Posterior vena cava (tissue), 2 donors: ENCODE results near the gene ASXL2. TPM values are rescaled to one million over a fixed set of nuclear protein-coding genes. Genes with fewer than 3 reads are reported as not detected.

Source experiments
- DNase-seq: peaks from one replicate; pipeline ENCODE4 v3.0.0-alpha.2; 2020; ENCODE audit warnings: low spot score
- intact Hi-C, 2 donors: fragments of 100-400 bp; cut with DNase I; formaldehyde crosslinking; loops; one replicate each; pipeline versions ENCODE4 v1.14.1 to v1.14.2; 2022 to 2023
- total RNA-seq, 2 donors: library from RNA; stranded (reverse); fragmentation: NEBNext Ultra II Directional; extraction: Animal tissue kit (Norgen Biotek cat#: 25700); gene quantifications; one replicate each; pipeline ENCODE4 v1.2.1, GENCODE V29; 2021
- donor health status: DM: yes; HTN: yes; CAD: no.
- donor health status: DM: yes; HTN: yes; CAD: no.

The ASXL2 gene
- total RNA-seq, 2 donors from 2014 or later: 24.1 to 29.2 TPM

DNA sequence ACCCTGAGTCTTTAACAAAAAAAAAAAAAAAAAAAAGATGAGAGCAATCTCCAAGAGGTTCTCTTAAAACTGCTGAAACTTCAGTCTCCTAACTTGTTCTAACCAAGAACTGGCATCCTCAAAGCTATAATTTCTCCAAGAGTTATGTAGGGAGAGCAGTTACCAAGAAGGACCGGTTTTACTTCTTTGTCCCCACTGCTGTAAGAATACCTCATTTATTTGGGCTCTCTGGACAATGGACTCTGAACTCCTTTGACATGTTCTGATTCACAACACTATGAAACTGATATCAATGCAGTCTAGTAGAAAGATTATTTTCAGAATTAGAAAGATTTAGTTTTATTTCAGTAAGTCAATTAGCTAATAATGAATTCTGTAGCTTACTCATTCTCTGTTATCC is 120.4 kb downstream of the ASXL2 start:
- DNase-seq: no peak
- intact Hi-C loops: no loop called here

DNA sequence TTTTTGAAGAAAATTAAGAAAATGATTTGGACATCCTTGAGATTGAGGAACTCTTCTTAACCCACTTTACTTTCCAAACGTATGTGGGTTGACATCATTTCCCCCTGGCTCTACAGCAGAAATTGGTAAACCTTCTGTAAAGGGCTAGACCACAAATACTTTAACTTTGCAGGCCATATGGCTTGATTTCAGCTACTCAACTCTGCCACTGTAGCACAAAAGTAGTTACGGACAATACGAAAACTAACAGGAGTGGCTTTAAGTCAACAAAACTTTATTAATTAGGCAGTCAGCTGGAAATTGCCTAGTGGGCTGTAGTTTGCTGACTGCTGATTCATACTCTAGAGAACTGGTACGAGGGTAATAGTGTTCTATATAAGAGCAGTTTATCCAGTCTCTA is 121.8 kb downstream of the ASXL2 start:
- intact Hi-C loops: no loop called here
- DNase-seq: no peak

GRCh38 chr2:25749676-25750075 is 128.6 kb downstream of the ASXL2 start:
- intact Hi-C loops: no loop called here
- DNase-seq: no peak

GRCh38 chr2:25744055-25744454 is 134.2 kb downstream of the ASXL2 start:
- intact Hi-C loops: no loop called here
- no peak for DNase-seq

GRCh38 chr2:25743132-25743830 is 135.0 kb downstream of the ASXL2 start:
- DNase-seq: no peak
- intact Hi-C loops: no loop called here

DNA sequence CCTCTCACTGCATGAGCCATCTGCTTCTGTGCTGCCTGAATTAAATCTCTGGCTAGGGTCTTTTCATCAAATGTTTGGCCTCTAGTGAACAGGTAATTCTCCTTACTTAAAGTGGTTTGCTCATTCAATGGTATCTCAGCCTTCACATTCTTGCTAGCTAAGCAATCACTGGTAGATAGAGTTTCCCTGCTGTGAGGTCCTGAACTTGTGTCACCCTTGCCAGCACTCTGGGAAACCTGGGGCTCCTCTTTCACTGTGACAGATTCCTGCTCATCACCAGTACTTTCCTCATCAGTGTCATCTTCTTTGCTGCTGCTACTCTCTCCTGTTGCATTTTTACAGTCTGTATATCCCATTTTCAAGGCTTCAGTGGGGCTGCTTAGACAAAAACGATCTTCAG is 135.8 kb downstream of the ASXL2 start:
- no peak for DNase-seq
- intact Hi-C loops: no loop called here

DNA sequence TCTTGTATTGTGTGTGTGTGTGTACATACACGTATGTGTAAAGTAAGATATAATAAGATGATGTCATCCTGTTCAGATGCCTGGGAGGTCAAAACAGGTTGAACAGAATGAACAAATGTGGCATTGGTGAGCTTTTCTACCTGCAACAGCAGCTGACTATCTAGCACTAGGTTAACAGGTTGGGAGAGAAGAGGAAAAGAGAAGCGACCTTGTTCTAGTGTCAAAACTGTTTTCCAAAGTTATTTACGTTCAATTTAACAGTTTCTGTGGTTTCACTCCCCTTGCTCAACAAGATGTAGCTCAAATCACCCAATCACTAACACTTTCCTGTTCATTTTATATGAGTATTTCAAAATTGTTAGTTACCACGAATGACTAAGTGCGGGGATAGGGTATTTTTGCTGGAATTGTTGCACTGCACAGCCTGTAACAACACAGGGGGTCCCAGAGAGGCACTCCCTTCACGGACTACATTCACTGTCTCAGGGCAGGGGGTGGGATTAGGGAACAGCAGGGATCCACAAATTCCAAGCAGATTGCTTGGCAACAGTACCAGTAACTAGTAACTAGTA is 137.4 kb downstream of the ASXL2 start:
- no peak for DNase-seq
- intact Hi-C loops: no loop called here

DNA sequence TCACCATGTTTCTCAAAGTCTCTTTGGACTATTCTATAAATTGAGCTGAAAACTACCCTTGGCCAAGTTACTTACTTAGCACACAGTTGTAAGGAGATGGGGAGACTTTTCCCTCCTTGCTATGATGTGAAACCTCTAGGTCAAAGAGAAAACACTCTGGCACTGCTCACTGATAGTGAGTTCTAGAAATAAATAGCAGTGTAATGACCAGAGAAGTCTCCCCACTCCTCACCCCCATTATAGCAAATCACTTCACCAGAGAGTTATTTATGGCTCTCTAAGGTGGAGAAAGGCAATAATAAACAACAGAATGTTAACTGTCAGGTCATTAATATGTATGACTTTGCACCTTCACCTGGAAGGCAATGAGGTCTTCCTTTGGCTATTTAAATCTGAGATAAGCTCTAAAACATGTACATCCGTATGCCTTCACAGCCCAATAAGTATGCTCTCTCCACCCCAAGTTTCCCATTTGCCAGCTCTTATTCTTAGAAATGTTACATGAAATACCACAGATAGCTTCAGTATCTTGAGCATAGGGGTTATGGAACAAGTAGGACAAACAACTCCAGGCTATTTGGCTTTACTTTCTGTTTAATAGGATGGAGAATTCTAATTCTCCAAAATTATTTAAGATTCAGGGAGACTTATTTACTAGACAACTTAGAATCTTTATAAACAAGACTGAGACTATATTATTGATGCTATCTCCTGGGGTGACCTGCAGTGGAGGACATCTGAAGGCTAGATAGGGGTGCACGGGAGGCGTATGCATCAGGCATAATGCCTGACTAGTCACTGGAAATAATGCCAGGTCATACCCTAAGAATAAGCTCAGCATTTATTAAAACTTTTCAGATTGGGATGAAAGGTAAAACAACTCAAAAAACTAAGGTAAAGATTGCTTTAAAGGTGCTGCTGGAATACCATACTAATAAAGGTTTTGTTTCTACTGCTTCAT is 139.6 kb downstream of the ASXL2 start:
- no peak for DNase-seq
- intact Hi-C loops: no loop called here

DNA sequence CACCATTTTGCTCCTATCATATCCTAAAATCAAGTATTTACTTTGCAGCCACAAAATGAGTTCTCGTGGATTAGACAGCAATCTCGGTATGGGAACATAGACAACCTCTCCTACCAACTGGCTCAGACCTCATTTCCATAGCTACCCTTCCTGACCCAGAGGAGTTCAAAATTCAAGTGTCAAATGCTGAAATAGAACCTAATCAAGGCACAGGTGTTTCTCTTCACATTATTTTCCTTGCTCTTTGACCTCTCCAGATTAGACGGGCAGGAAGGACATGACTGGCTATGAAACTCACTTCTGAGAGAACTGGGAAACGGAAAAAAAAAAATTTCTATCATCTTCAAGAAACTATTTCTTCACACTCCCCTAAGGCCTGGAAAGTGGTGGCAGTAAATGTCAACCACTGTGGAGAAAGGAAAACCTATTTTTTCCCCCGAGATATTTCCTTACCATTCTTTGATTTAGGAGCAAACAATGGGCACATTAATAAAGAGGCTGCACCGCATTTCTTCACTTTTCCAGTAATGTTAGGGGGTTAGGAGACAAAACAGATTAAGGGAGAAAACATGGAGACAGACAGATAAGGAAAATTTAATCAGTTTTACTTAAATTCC is 141.3 kb downstream of the ASXL2 start:
- no peak for DNase-seq
- intact Hi-C loops: no loop called here

GRCh38 chr2:25735835-25736234 is 142.5 kb downstream of the ASXL2 start:
- no peak for DNase-seq
- intact Hi-C loops: no loop called here

DNA sequence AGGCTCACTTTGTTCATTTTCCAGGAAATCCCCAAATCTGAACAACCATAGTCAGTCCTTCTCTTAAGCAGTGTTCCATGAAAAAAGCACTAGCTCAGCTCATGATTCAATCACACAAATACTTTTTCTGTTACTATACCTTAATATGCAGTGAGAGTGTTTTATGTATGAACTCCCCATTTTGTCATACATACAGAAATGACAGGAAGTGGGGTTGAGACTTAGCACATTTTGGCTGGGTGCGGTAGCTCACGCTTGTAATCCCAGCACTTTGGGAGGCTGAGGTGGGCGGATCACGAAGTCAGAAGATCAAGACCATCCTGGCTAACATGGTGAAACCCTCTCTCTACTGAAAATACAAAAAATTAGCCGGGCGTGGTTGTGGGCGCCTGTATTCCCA is 149.7 kb downstream of the ASXL2 start:
- intact Hi-C loops: no loop called here
- no peak for DNase-seq

DNA sequence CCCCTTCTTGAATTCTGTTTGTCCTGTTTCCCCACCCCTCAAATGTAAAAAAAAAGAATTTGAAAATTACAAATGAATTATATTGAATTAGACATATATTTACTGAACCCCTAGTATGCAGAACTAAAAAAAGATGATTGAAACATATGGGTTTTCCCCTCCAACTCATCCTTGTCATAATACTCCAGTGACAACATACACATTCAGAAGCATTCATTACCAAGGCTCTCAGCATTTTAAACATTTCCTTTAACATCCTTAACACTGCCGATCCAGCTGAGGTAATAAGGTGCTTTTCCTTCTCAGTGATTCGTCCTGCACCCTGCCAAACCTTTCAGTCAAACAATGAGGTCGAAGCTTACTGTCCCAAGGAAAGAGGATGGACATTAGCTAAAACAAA is 151.8 kb downstream of the ASXL2 start:
- intact Hi-C loops: no loop called here
- DNase-seq: no peak

DNA sequence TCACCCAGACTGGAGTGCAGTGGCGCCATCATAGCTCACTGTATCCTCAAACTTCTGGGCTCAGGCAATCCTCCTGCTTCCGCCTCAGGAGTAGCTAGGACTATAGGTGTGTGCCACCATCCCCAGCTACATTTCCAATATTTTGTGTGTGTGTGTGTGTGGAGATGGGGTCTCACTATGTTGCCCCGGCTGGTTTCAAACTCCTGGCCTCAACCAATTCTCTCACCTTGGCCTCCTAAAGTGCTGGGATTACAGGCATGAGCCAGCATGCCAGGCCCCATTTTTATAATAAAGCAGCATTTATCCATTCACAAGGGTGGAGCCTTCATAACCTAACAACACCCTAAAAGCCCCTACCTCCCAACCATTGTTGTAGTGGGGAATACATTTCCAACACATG is 152.4 kb downstream of the ASXL2 start:
- no peak for DNase-seq
- intact Hi-C loops: no loop called here

DNA sequence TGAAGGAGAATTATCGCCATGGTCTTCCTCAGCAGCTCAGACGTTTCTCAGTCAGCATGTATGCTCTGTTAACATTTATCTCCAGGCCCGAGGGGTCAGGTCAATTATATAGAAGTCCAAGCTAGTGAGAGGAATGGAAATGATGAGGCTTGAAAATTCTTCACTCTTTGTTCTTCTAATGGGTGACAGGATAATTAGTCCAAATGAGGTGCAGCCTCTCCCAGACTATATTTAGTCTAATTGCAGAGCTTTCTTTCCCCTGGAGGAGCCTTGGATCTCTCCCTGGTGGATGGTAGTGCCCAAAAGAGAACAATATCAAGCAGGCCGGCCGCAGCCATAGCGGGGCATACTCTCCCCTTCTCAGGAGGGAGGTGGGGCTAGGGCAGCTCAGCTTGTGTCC is 153.5 kb downstream of the ASXL2 start:
- no peak for DNase-seq
- intact Hi-C loops: no loop called here

- DNase-seq: no peak
- intact Hi-C loops: no loop called here
Observed at GRCh38 chr2:25722224-25722623, 156.1 kb downstream of the ASXL2 start.

DNA sequence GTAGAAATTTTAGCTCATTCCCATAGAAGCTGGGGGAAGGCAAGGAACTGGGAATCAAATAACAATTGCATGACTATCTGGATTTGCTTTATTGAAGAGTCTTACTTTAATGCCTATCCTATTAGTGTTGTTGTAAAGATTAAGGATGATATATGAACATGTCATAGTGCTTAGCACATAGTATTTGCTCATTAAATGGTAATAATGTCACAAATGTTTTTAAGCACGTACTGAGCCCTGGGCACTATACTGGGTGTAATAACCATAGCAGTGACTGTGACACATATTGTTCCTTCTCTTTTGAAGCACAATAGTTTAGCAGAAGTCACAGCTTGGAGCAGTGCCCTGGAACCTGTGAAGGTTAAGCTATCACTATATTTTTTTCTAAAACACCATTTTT is 157.7 kb downstream of the ASXL2 start:
- no peak for DNase-seq
- intact Hi-C loops: no loop called here

DNA sequence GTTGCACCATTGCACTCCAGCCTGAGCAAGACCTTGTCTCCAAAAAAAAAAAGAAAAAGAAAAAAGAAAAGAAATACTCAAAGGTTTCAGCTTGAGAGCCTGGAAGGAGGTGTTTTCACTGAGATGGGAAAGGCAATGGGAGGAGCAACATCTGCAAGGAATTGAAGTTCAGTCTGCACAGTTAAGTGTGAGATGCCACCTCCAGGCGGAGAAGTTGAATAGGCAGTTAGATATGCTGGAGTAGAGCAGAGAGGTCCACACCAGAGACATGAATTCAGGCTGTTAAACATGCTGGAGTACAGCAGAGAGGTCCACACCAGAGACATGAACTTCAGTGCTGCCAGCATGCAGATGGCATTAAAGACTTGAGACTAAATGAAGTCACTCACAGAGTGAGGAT is 163.5 kb downstream of the ASXL2 start:
- DNase-seq: no peak
- intact Hi-C loops: no loop called here

DNA sequence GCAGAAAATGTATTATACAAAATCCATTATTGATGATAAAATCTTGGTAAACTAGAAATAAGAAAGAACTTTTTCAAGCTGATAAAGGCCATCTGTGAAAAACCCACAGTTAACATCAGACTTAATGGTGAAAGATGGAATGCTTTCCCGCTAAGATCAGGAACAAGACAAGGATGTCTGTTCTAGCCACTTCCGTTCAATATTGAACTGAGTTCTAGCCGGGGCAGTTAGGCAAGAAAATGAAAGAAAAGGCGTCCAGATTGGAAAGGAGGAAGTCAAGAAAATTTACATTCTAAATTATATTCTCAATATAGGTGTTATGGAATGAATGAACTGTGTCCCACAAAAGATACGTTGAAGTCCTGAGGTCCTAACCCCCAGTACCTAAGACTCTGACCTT is 165.8 kb downstream of the ASXL2 start:
- intact Hi-C loops: no loop called here
- no peak for DNase-seq

DNA sequence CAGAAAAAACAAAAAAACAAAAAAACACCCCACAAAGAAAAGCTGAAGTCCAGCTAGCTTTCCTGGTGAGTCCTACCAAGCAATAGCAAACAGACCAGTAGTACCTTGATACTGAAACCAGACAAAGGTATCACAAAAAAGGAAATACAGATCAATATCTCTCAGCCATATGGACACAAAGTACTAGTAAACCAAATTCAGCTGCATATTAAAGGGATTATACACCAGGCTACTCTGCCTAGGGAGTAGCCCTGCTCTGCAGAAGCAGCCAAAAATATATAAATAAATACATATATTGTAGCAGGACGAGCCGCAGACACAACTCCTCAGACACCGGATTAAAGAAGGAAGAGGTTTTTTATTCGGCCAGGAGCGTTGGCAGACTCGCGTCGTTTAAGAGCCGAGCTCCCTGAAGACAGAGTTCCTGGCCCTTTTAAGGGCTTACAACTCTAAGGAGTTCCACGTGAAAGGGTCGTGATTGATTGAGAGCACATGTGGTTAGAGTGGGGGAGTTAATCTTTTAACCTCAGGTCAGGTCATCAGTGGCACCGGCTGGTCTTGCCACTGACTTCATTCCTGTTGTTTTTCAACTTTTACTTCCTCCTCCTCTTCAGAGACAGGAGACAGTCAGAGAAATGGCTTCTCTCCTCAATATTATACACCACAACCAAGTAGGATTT is 166.5 kb downstream of the ASXL2 start:
- intact Hi-C loops: no loop called here
- no peak for DNase-seq

- no peak for DNase-seq
- intact Hi-C loops: no loop called here
Observed at GRCh38 chr2:25710750-25711149, 167.5 kb downstream of the ASXL2 start.
